Fibroblast of lung (primary cell): Measurements from ENCODE around the gene NCOA4.
"Not testable (repeated sequence)": the region's sequence is repeated elsewhere in the genome, so short reads cannot be mapped to it uniquely, and the experiment has no call there.

Experiments
- CTCF ChIP-seq, 2 donors: IDR thresholded peaks in 1 of 2; conservative IDR thresholded peaks in 1 of 2; 1 replicate in 1 of 2; 2 replicates in 1 of 2; pipeline ENCODE4 v1.5.1; 2011 to 2012; ENCODE audit warnings: low read length in 2 of 2, control low read depth in 1 of 2, inconsistent platforms in 1 of 2, low read depth in 1 of 2, mild to moderate bottlenecking in 1 of 2
- EZH2 ChIP-seq: IDR thresholded peaks from 2 replicates; pipeline ENCODE4 v1.5.1; 2012; ENCODE audit warnings: low read length, control low read depth, mild to moderate bottlenecking; ENCODE audit errors: missing control alignments

- TF ChIP-seq CTCF (conservative IDR thresholded peaks at IDR 0.05 in 1 of 2, IDR thresholded peaks at IDR 0.05 in 1 of 2; ENCODE audit: low read depth in 1 of 2, low read length in 2 of 2); EZH2: not testable (repeated sequence)
Measured at GRCh38 chr10:45971742-45972105, 58.7 kb downstream of the NCOA4 start.
